Measurements from ENCODE around the gene PER2. TPM values are rescaled to one million over a fixed set of nuclear protein-coding genes. Genes with fewer than 3 reads are reported as not detected.

Gene PER2
- total RNA-seq, 4 donors from 2014 or later = 24.3 to 105 (median 85.9) TPM

DNA sequence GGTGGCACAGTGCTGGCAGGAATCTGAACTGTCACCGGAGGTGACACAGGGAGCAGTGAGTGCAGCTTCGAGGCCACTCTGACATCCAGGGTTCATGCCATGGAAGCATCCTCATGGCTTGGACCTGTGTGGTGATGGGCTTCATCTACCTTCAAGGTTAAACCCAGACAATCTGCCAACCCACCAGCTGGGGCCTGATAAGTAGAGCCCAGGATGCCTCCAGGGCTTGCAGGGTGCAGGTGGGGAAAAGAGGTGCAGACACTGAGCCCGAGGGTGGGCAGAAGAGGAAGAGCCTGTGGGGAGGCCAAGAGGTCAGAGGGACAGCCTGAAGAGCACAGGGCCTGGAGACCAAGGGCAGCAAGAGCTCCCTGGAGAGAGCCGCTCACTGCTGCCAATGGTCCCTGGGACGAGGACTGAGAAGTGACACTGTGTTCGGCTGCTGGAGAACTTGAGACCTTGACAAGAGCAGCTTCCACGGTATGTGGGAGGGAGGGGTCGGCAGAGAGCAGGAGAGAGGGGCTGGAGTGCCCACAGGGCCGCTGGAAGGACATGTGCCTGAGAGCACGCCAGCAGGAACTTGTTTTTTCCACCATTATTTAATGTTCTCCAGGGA is 40.5 kb downstream of the PER2 start:
- WGBS = 73% methylated on average over 10 of the region's 10 CpGs
- no peaks in the 10 kb centered on the region for H3K27me3 ChIP-seq
- TF ChIP-seq, protein P1, sequence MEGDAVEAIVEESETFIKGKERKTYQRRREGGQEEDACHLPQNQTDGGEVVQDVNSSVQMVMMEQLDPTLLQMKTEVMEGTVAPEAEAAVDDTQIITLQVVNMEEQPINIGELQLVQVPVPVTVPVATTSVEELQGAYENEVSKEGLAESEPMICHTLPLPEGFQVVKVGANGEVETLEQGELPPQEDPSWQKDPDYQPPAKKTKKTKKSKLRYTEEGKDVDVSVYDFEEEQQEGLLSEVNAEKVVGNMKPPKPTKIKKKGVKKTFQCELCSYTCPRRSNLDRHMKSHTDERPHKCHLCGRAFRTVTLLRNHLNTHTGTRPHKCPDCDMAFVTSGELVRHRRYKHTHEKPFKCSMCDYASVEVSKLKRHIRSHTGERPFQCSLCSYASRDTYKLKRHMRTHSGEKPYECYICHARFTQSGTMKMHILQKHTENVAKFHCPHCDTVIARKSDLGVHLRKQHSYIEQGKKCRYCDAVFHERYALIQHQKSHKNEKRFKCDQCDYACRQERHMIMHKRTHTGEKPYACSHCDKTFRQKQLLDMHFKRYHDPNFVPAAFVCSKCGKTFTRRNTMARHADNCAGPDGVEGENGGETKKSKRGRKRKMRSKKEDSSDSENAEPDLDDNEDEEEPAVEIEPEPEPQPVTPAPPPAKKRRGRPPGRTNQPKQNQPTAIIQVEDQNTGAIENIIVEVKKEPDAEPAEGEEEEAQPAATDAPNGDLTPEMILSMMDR (IDR thresholded peaks at IDR 0.05) = no peak
- TF ChIP-seq EP300 (IDR thresholded peaks at IDR 0.05) = no peak
- no peak for TF ChIP-seq POLR2AphosphoS5 (IDR thresholded peaks at IDR 0.05)
- no peak for TF ChIP-seq POLR2A (IDR thresholded peaks at IDR 0.05)
- no peak overlapping the region for H3K4me3 ChIP-seq
- H3K4me1 ChIP-seq = peaks cover 2% of the 10 kb centered on the region
- no peaks in the 10 kb centered on the region for H3K9me3 ChIP-seq
- H3K36me3 ChIP-seq = peaks cover 90% of the 10 kb centered on the region
- DNase-seq (ENCODE audit: low spot score in 2 of 2) = no peak
- H3K27ac ChIP-seq = no peak overlapping the region

DNA sequence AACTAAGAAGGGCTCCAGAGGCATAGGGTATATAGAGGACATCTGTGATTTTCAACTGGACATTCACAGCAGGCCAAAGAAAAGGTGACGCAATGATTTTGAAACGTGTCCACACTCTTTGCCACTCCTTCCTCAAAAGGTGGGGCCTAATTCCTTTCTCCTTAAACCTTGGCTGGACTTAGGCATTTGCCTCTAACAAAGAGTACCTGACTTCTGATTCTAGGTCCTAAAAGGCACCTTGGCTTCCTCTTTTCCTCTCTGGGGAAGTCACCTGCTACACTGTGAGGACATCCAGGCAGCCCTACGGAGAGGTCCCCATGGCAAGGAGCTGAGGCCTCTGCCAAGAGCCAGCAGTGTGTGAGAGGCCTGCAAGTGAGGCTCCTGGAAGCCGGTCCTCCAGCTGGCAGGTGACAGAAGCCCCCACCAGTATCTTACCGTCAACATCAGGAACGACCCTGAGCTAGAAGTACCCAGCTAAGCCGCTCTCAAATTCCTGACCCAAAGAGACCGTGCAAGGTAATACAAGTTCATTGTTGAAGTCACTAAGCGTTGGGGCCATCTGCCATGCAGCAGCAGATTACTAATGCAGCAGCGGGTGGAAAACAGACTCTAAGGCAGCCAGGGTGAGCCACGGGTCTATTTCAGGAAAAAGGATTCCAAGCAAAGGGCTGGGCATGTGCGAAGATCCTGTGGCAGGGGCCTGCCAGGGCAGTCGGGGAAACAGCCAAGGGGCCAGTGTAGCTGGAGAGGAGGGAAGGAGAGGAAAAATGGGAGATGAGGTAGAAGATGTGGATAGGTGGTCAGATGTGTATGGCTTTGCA is 41.2 kb downstream of the PER2 start:
- 83% methylated on average over 13 of the region's 13 CpGs for WGBS
- TF ChIP-seq EP300 (IDR thresholded peaks at IDR 0.05) (no peak), POLR2A (IDR thresholded peaks at IDR 0.05) (no peak), POLR2AphosphoS5 (IDR thresholded peaks at IDR 0.05) (no peak)
- TF ChIP-seq, protein P1 (IDR thresholded peaks at IDR 0.05) = no peak
- Histone ChIP-seq H3K4me3 (no peak overlapping the region), H3K4me1 (peaks cover 2% of the 10 kb centered on the region), H3K27me3 (no peaks in the 10 kb centered on the region), H3K9me3 (no peaks in the 10 kb centered on the region), H3K36me3 (peaks cover 83% of the 10 kb centered on the region), H3K27ac (no peak overlapping the region)
- no peak for DNase-seq (ENCODE audit: low spot score in 2 of 2)

DNA sequence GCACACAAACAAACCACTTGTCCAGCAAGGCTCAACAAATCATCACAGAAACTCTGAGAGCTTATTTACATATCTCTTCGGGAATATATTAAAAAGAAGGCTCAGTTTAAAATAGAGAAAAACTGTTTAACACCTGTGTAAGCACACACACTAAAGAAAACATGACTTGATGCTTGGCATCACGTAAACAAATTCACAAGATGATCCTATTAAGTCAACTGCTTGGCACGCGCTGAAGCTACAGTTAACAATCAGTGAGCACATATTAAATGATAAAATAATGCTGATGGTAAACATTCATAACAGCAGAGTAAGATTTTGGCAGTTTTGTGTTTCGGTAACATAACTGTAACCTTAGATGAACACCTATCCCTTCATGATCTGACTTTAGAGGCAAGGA is 44.3 kb downstream of the PER2 start:
- Histone ChIP-seq H3K27me3 (peaks cover 2% of the 10 kb centered on the region), H3K4me1 (peaks cover 20% of the 10 kb centered on the region), H3K36me3 (peaks cover 53% of the 10 kb centered on the region), H3K4me3 (no peak overlapping the region), H3K9me3 (no peaks in the 10 kb centered on the region), H3K27ac (no peak overlapping the region)
- DNase-seq (ENCODE audit: low spot score in 2 of 2) = no peak
- WGBS = 87% methylated on average over 5 of the region's 5 CpGs
- TF ChIP-seq POLR2A (IDR thresholded peaks at IDR 0.05) (no peak), POLR2AphosphoS5 (IDR thresholded peaks at IDR 0.05) (no peak), EP300 (IDR thresholded peaks at IDR 0.05) (no peak)
- TF ChIP-seq, protein P1 (IDR thresholded peaks at IDR 0.05) = no peak

DNA sequence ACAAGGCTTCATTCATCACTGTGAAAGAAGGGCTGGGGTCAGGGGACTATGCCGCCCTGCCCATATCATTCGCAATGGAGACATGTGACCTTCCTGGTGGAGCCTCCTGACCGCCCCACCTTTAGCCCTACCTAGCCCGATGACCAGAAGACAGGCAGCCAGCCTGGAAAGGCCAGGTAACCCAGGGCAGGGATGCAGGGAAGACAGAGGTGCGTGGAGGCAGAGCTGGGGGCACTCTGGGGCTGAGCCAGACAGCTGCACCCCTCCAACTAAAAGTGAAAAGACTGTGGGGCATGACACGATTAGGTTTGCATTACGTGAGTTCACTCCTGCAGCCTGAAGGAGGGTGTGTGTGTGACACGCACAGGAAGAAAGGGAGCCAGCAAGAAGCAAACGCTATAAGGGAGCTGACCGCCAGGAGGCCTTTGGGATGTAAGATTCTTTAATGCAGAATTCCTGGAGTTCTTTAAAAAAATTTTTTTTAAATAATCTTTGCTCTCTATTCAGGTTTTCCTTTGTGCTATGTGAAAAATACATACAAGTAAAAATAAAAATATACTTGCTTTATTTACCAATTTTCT is 44.8 kb downstream of the PER2 start:
- H3K4me1 ChIP-seq = peaks cover 25% of the 10 kb centered on the region
- no peak overlapping the region for H3K4me3 ChIP-seq
- WGBS = 84% methylated on average over 10 of the region's 10 CpGs
- H3K36me3 ChIP-seq = peaks cover 48% of the 10 kb centered on the region
- DNase-seq (ENCODE audit: low spot score in 2 of 2) = no peak
- H3K9me3 ChIP-seq = no peaks in the 10 kb centered on the region
- H3K27ac ChIP-seq = no peak overlapping the region
- H3K27me3 ChIP-seq = peaks cover 7% of the 10 kb centered on the region
- no peak for TF ChIP-seq POLR2AphosphoS5 (IDR thresholded peaks at IDR 0.05)
- TF ChIP-seq, protein P1 (IDR thresholded peaks at IDR 0.05) = no peak
- TF ChIP-seq POLR2A (IDR thresholded peaks at IDR 0.05) = no peak
